C4-2B (cell line): ENCODE results near the gene APPL2.

Experiments
- ZFX ChIP-seq: fragments of 450-650 bp; IDR thresholded peaks from 2 replicates; pipeline ENCODE4 v1.6.1; 2017
- TF ChIP-seq, protein P1 (sequence below): fragments of 450-650 bp; conservative IDR thresholded peaks from 2 replicates; pipeline ENCODE4 v1.5.1; 2017; ENCODE audit warnings: mild to moderate bottlenecking

DNA sequence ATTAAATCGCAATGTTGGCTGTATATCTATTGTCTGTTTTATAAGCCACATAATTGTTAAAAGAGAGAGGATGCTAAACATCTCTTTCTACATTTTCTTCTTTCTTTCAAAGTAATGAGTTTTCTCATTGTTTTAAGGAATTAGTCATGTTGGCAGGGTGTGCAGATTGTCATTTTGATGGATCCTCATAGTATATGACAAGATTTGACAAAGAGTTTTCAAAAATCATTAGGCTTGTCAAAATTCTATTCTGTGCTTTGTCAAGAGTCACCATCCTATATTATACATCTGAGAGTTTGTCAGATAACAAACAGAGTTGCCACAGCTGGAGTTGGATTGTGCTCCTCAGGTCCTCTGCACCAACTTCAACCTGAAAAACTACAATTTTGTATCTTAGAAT is 35.4 kb upstream of the APPL2 start:
- TF ChIP-seq, protein P1, sequence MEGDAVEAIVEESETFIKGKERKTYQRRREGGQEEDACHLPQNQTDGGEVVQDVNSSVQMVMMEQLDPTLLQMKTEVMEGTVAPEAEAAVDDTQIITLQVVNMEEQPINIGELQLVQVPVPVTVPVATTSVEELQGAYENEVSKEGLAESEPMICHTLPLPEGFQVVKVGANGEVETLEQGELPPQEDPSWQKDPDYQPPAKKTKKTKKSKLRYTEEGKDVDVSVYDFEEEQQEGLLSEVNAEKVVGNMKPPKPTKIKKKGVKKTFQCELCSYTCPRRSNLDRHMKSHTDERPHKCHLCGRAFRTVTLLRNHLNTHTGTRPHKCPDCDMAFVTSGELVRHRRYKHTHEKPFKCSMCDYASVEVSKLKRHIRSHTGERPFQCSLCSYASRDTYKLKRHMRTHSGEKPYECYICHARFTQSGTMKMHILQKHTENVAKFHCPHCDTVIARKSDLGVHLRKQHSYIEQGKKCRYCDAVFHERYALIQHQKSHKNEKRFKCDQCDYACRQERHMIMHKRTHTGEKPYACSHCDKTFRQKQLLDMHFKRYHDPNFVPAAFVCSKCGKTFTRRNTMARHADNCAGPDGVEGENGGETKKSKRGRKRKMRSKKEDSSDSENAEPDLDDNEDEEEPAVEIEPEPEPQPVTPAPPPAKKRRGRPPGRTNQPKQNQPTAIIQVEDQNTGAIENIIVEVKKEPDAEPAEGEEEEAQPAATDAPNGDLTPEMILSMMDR: no peak
- TF ChIP-seq ZFX: no peak
